ENCODE data around the gene CCSER2.

The CCSER2 gene

DNA sequence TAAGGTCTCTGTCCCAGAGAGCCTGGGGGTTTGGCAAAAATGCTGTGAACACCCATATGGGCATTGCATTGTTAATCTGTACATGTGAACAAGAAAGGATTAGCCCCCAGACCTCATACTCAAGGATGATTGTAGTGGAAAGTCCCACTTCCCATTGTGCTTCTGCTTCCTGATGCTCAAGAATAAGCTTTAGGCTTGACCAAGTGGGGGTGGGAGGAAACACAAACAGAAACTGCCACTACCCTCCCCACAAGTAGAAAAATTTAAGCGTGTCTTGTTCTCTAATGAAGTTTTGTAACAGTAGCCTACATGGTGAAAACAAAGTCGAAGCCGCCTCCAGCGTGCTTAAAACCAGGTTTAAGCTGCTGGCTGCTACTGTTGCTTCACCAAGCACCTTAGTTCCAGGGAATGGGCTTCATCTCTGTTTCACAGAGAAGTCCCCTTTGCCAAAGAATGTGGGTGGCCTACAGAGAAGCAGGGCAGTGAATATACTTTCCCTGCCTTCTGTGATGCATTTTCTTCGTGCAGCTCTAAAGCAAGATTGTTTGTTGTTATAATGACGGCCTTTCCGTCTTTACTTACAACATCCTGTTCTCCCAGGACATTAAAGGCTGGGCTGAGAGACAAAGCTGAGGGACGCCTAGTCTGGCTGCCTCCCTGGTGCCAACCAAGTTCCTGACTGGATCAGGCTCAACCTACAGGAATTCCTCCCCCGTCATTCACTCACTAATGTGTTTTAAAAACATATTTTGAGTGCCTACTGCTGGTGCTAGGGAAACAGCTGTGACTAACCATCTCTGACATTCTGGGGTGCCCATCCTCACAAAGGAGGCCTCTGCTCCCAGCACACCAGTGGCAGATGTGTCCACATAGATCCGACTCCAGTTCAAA, 32.1 kb upstream of the CCSER2 start:
- ChIA-PET POLR2A (no interaction called here), CTCF (no interaction called here)
- DNase-seq (ENCODE audit: extremely low spot score), result no peak
- TF ChIP-seq BHLHE40 (IDR thresholded peaks at IDR 0.05; ENCODE audit: borderline replicate concordance) (no peak), CTBP1 (IDR thresholded peaks at IDR 0.05; ENCODE audit: borderline replicate concordance) (no peak), ELF4 (IDR thresholded peaks at IDR 0.05) (no peak), SUZ12 (IDR thresholded peaks at IDR 0.05) (no peak)

DNA sequence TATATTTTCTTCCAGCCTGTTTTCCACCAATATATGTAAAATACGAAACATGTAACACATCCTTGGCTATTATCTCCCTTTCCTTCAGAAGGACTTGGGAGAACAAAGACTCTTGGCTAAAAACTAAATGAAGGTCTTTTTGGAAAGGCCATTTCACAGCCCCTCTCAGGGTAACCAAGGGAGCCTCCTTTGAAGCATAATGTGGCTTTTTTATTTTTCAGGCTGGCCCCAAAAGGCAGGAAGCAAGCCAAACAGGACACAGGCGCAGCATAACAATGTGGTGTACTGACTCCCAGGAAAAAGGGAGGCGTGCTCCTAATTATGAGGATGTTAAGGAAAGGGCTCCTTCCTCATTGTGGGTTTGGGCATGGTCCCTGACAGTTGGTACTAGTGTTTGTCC, 30.3 kb upstream of the CCSER2 start:
- CTCF ChIA-PET, result no interaction called here
- POLR2A ChIA-PET, result no interaction called here
- no peak for DNase-seq (ENCODE audit: extremely low spot score)
- no peak for TF ChIP-seq FOXA1 (IDR thresholded peaks at IDR 0.05)
- no peak for TF ChIP-seq ELF4 (IDR thresholded peaks at IDR 0.05)
- no peak for TF ChIP-seq CTBP1 (IDR thresholded peaks at IDR 0.05; ENCODE audit: borderline replicate concordance)
- no peak for TF ChIP-seq NFRKB (IDR thresholded peaks at IDR 0.05)
- TF ChIP-seq FOXK2 (IDR thresholded peaks at IDR 0.05), result no peak
- no peak for TF ChIP-seq SUZ12 (IDR thresholded peaks at IDR 0.05)
- TF ChIP-seq LEF1 (IDR thresholded peaks at IDR 0.05; ENCODE audit: borderline replicate concordance), result no peak
- TF ChIP-seq FOXM1 (IDR thresholded peaks at IDR 0.05; ENCODE audit: borderline replicate concordance), result no peak
- no peak for TF ChIP-seq ARNT (IDR thresholded peaks at IDR 0.05)
- no peak for TF ChIP-seq HDGF (IDR thresholded peaks at IDR 0.05; ENCODE audit: borderline replicate concordance)
- TF ChIP-seq SP1 (IDR thresholded peaks at IDR 0.05), result no peak
- TF ChIP-seq, protein P1, sequence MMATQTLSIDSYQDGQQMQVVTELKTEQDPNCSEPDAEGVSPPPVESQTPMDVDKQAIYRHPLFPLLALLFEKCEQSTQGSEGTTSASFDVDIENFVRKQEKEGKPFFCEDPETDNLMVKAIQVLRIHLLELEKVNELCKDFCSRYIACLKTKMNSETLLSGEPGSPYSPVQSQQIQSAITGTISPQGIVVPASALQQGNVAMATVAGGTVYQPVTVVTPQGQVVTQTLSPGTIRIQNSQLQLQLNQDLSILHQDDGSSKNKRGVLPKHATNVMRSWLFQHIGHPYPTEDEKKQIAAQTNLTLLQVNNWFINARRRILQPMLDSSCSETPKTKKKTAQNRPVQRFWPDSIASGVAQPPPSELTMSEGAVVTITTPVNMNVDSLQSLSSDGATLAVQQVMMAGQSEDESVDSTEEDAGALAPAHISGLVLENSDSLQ (IDR thresholded peaks at IDR 0.05), result no peak
- no peak for TF ChIP-seq L3MBTL2 (conservative IDR thresholded peaks at IDR 0.05)
- no peak for TF ChIP-seq ZNF384 (IDR thresholded peaks at IDR 0.05)
- TF ChIP-seq BHLHE40 (IDR thresholded peaks at IDR 0.05; ENCODE audit: borderline replicate concordance), result no peak
- TF ChIP-seq TARDBP (IDR thresholded peaks at IDR 0.05), result no peak

DNA sequence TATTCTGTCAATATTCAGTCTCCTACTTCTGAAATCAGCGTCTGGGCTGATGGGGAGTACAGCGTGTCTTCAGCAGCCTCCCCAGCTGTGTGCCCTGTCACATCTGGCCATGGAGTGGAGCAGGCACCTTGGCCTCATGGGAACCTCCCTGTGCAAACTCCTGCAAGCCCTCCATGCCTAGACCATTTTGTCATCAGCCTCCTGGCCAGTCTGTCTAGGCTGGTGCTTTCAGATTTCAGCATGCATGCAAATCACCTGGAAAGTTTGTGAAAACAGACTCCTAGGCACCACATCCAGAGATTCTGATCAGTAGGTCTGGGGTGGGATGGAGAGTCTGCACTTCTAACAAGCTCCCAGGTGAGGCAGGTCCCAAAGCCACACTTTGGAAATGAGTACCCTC, 26.2 kb upstream of the CCSER2 start:
- ChIA-PET CTCF (no interaction called here), POLR2A (no interaction called here)

DNA sequence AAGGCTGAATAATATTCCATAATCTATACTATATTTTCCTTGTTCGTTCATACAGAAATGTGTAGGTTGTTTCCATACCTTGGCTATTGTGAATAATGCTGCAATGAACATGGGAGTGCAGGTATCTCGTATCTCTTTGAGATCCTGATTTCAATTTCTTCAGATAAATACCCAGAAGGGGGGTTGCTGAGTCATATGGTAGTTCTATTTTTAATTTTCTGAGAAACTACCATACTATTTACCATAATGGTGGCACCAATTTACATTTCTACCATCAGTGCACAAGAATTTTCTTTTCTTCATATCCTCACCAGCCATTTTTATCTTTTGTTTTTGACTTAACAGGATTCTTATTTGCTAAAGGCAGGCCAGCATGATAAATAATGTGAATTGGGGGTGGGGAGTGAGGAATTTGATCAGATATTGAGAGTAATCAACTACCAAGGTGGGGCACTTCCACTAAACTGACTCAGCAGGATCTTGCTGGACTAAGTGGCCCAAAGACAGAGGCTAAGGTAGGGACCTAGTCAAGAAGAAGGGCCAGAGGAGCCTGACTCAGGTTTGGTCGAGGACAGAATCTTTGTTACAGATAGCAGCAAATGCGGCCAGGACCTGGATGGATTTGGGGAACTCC, 21.5 kb upstream of the CCSER2 start:
- no peak for TF ChIP-seq ELF4 (IDR thresholded peaks at IDR 0.05)
- TF ChIP-seq SUZ12 (IDR thresholded peaks at IDR 0.05), result no peak
- TF ChIP-seq, protein P1 (IDR thresholded peaks at IDR 0.05), result no peak
- no peak for TF ChIP-seq FOXM1 (IDR thresholded peaks at IDR 0.05; ENCODE audit: borderline replicate concordance)
- TF ChIP-seq BHLHE40 (IDR thresholded peaks at IDR 0.05; ENCODE audit: borderline replicate concordance), result no peak
- TF ChIP-seq L3MBTL2 (conservative IDR thresholded peaks at IDR 0.05), result no peak
- DNase-seq (ENCODE audit: extremely low spot score), result no peak
- CTCF ChIA-PET, result no interaction called here
- POLR2A ChIA-PET, result no interaction called here

More for the DNA sequence above, 26.2 kb upstream of the CCSER2 start:
- TF ChIP-seq HDGF (IDR thresholded peaks at IDR 0.05; ENCODE audit: borderline replicate concordance), result no peak
- no peak for TF ChIP-seq BHLHE40 (IDR thresholded peaks at IDR 0.05; ENCODE audit: borderline replicate concordance)
- DNase-seq (ENCODE audit: extremely low spot score), result no peak

DNA sequence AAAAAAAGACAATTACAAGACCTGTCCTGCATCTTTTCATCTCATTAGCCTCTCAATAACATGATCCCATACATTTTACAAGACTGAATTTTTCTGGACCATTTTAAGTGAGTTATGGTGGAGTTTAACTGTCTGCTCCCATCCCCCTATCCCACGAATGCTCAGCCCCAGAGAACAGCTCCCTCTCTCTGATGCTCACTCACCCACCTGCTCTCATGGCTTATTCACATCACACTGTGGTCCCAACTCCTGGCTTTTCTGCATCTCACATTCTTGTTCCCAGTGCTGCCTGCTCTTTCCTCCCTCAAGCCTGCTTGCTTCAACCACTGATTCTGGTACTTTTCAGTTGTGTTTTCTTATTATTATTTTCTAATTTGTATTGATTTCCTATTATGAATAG, 20.4 kb upstream of the CCSER2 start:
- DNase-seq (ENCODE audit: extremely low spot score), result no peak
- CTCF ChIA-PET, result no interaction called here
- TF ChIP-seq ELF4 (IDR thresholded peaks at IDR 0.05), result no peak
- TF ChIP-seq NFRKB (IDR thresholded peaks at IDR 0.05), result no peak
- no peak for TF ChIP-seq FOXK2 (IDR thresholded peaks at IDR 0.05)
- TF ChIP-seq FOXA1 (IDR thresholded peaks at IDR 0.05), result no peak
- no peak for TF ChIP-seq HDGF (IDR thresholded peaks at IDR 0.05; ENCODE audit: borderline replicate concordance)
- no peak for TF ChIP-seq SUZ12 (IDR thresholded peaks at IDR 0.05)
- TF ChIP-seq CTBP1 (IDR thresholded peaks at IDR 0.05; ENCODE audit: borderline replicate concordance), result no peak
- TF ChIP-seq, protein P1 (IDR thresholded peaks at IDR 0.05), result no peak
- no peak for TF ChIP-seq TARDBP (IDR thresholded peaks at IDR 0.05)
- TF ChIP-seq BHLHE40 (IDR thresholded peaks at IDR 0.05; ENCODE audit: borderline replicate concordance), result no peak
- no peak for TF ChIP-seq ZNF384 (IDR thresholded peaks at IDR 0.05)
- no peak for TF ChIP-seq L3MBTL2 (conservative IDR thresholded peaks at IDR 0.05)
- POLR2A ChIA-PET, result no interaction called here

DNA sequence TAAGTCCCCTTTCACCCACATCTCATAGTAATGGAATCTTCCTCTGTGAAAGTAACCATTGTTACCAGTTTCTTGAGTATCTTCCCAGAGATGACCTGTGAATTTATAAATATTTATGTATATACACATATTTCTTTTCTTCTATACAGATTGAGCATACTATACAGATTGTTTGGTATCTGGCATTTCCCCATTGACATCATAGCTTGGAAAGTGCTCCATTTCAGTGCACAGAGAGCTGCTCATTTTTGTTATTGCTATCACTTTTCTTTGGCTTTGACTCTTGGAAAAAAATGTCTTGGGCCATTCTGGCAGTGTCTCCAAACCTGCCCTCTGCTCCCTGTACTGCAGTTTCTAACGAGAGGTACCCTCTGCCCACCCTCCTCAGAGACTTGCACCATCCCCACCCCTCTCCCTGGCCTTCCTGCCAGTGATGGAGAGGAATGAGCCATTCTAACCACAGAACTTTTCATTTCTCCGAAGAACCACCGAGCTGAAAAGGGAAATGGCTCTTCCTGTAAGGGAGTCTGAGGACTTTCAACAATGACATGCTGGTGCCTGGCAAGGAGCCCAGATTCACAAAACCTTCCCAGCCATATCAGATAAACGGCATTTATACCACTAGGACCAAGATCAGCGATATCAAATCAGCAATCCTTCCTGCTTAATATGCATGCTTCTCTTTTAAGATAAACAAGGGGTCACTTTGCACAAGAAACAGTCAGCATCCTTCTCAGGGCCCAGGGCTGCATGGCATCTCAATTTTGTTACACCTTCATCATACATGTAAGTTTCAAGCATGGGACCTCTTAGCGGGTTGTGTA, 19.7 kb upstream of the CCSER2 start:
- DNase-seq (ENCODE audit: extremely low spot score), result no peak

More for the DNA sequence above, 19.7 kb upstream of the CCSER2 start:
- CTCF ChIA-PET, result no interaction called here
- POLR2A ChIA-PET, result interaction anchor here (2.8 kb wide), 1 partner anchor 20 kb away, joined by 7 read pairs; the partner anchor contains the start of gene CCSER2
- TF ChIP-seq NFRKB (IDR thresholded peaks at IDR 0.05) (no peak), BHLHE40 (IDR thresholded peaks at IDR 0.05; ENCODE audit: borderline replicate concordance) (no peak), ARNT (IDR thresholded peaks at IDR 0.05) (no peak), LEF1 (IDR thresholded peaks at IDR 0.05; ENCODE audit: borderline replicate concordance) (no peak), SP1 (IDR thresholded peaks at IDR 0.05) (no peak), FOXM1 (IDR thresholded peaks at IDR 0.05; ENCODE audit: borderline replicate concordance) (no peak), FOXK2 (IDR thresholded peaks at IDR 0.05) (no peak), L3MBTL2 (conservative IDR thresholded peaks at IDR 0.05) (no peak), CTBP1 (IDR thresholded peaks at IDR 0.05; ENCODE audit: borderline replicate concordance) (no peak), ELF4 (IDR thresholded peaks at IDR 0.05) (no peak), HDGF (IDR thresholded peaks at IDR 0.05; ENCODE audit: borderline replicate concordance) (no peak), SUZ12 (IDR thresholded peaks at IDR 0.05) (no peak), TARDBP (IDR thresholded peaks at IDR 0.05) (no peak), FOXA1 (IDR thresholded peaks at IDR 0.05) (no peak), ZNF384 (IDR thresholded peaks at IDR 0.05) (no peak)
- TF ChIP-seq, protein P1 (IDR thresholded peaks at IDR 0.05), result no peak
